ELR (cell line): ENCODE results near the gene SMARCAD1.
A peak's percentile ranks its signal among the peaks of the same experiment; 100 is the strongest.
"Not testable (repeated sequence)": the region's sequence is repeated elsewhere in the genome, so short reads cannot be mapped to it uniquely, and the experiment has no call there.

ENCODE experiments used
- DNase-seq: peaks from one replicate; pipeline ENCODE4 v3.0.0-alpha.2; 2015; ENCODE audit warnings: low read depth

The SMARCAD1 gene

DNA sequence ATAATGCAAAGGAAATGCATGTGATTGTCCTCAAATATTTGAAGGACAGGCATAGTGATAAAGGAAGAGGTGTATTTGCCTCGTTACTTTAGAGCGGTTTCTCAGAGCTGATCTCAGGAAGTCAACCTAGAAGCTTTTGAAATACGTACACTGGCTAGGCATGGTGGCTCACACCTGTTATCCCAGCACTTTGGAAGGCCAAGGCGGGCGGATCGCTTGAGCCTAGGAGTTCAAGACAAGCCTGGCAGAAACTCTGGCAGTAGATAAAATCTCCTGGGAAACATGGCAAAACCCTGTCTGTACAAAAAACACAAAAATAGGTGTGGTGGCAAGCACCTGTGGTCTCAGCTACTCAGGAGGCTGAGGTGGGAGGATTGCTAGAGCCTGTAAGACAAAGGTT, 24.9 kb downstream of the SMARCAD1 start:
- no peak for DNase-seq

DNA sequence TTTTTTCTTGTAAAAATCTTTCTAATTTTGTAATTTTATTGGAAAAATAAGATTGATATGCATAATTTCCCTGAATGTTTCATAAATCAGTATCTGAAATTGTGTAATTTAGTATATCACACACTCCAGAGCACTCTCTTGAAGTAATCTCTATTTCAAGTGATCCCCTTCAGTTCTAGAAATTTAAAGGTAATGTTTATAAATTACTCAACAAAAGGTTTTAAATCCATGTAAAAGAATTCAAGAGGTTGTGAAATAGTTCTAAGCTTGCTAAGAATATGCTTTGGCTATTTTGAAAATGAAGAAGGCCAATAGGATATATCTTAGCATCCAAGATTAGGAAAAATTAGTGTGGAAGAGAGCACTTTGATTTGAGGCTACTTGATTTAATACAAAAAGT, 28.2 kb downstream of the SMARCAD1 start:
- no peak for DNase-seq

DNA sequence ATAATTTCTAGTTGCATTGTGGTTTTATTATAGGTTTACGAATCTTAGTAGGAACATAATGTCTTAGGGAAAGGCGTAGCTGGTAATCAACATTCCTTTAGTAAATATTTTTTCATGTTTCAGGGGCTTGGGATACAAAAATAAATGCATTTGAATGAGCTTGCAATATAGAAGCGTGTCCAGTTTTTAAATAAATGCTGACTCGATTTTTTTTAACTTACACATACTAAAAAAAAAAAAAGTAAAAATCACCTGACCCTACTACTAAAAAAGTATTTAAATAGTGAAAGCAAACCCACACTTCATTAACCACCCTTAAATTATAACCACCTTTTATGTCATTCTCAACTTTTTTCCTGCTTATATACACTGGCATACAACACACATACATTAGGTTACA, 29.6 kb downstream of the SMARCAD1 start:
- no peak for DNase-seq

DNA sequence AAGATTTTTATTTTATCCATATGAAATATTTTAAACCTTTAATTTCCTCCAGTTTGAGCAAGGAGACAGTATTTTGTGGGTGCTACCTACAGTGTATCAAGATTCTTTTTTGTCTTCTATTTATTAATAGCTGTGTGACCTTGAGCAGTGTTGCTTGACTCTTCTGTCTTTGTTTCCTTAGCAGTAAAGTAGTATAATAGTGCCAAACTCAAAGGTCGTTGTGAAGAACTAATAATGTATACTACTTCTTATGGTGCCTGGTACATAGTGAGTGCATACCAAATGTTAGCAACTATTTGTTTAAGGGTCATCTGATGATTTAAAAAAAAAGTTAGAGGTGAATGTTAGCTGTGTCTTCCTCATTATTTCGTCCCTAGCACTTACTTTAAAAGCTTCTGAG, 30.5 kb downstream of the SMARCAD1 start:
- no peak for DNase-seq

DNA sequence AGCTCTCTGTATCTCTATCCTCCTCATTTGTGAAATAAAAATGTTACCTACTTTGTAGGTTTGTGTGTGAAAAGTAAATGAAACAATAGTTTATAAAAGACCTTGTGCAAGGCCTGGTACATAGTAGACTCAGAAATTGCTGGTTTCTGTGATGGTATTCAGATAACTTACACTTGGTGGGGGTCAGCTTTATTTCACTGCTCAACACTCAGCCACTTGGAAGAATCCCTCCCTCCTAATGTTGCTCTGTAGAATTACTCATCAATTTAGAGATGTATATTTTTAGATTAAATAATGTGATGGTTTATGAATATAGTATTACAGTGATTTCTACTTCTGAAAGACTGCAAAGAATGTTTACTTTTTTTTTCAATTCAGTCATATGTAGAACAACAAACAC, 32.7 kb downstream of the SMARCAD1 start:
- DNase-seq, result no peak

DNA sequence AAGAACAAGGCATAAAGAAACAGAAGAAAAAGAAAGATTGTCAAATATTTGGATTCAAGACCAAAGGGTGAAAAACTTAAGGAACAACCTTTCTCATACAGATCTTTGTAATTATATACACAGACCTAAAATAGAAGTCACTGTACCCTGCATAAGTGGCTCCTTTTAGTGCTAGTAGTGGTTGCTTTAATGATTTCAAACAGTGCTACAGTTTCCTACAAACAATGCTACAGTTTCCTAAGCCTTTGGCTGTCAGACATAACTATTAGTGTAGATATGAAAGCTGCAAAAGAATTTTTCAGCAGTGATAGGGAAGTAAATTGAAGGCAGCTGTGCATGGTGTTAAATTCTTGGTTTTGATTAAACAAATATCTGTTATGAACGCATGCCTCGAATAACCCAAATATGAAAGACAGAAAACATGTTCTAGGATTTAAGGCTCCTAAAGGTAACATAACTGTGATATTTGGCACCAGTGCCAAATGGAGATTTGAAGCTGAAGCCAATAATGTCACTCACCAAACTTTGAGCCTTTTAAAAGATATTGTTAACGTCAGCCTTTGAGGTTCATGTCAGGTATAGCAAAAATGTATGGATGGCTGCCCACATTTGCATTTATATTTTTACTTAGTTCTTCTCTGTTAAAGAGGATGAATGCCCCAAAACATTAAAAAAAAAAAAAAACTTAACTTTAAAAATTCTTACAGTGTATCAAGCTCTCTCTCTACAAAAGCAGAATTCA, 36.6 kb downstream of the SMARCAD1 start:
- DNase-seq, result no peak

DNA sequence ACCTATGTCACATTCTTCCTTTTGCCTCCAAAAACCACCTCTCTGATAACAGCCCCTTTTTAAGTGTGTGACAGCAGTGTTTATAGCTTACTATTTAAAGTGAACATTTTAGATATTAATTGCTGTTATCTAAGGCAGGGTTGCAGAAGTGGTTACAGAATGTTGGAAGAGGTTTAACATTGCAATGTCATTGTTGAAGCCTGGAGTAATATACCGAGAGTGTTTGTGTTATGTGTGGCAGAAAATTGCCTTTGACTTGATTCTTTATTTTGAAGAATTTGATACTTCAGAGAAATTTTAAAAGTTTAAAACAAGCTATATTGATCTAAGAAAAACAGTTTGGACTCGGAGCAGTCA, 37.1 kb downstream of the SMARCAD1 start:
- DNase-seq, result no peak

DNA sequence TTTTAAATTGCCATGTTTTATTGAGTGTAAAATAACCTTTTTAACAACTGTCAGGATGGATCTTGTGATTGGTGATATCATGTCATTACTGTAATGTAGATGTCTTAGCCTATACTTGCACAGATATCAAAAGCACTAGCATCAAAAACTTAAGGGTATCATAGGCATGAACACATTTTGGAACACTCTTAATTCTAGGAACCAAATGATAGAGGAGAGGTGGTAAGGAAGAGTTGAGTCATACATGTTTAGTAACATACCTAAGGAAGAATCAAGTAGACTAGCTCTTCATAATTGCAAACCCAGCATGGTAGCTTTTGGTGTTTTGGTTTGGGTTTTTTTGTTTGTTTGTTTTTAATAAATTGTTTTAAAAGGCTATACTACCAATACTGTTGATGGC, 43.4 kb downstream of the SMARCAD1 start:
- no peak for DNase-seq

DNA sequence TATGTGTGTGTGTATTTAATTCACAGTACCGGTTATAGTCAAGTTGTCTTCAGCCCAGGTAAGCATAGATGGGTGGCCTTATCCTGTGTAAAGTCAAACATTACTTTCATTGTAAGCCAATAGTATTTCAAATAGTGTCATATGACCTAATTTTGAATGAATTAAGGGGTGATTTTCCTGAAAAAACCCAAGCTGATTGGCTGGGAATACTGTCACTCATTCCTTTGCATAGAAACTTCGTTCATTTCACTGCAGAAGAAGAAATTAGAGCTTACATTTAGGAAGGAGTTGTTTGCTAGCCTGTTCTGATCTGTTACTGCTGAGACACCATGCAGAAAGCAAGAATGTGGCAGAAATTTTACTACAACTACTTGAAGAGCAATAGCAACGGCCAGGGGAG, 45.4 kb downstream of the SMARCAD1 start:
- peak; percentile 24 for DNase-seq

DNA sequence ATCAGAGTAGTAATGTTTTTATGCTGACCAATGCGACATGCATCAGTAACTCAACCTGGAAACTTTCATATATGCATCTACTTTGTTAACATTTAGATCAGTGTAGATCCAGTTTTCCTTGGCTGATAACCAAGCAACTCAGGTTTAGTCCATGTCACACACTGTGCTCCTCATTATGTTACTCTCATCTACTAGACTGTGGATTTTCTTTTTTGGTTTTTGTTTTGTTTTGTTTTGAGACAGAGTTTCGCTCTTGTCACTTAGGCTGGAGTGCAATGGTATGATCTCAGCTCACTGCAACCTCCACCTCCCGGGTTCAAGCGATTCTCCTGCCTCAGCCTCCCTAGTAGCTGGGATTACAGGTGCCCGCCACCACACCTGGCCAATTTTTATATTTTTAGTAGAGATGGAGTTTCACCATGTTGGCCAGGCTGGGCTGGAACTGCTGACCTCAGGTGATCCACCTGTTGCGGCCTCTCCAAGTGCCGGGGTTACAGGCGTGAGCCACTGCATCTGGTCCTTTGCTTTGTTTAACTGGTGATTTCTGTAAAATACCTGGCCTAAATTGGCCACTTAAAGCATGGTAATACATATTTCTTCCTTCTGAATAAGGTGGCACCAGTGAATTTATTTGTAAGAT, 48.6 kb downstream of the SMARCAD1 start:
- DNase-seq, result no peak

DNA sequence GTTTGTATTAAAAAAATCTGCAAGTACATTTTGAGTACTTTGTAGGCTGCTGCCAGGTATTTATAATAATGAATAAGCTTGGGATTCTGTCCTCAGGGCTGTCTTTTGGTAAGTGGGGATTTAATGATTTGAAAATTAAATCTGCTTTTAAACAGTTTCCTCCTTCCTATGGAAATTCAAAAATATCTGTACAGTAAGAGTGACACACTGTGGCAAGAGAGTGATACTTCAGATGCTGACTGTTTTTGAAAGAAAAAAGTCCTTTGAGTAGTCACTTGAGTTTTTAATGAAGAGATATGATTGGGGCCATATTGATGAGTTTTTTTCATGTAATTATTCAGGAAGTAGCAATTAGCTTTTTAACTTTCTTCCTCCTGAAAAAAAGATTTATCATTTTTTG, 49.2 kb downstream of the SMARCAD1 start:
- DNase-seq, result peak; percentile 23

DNA sequence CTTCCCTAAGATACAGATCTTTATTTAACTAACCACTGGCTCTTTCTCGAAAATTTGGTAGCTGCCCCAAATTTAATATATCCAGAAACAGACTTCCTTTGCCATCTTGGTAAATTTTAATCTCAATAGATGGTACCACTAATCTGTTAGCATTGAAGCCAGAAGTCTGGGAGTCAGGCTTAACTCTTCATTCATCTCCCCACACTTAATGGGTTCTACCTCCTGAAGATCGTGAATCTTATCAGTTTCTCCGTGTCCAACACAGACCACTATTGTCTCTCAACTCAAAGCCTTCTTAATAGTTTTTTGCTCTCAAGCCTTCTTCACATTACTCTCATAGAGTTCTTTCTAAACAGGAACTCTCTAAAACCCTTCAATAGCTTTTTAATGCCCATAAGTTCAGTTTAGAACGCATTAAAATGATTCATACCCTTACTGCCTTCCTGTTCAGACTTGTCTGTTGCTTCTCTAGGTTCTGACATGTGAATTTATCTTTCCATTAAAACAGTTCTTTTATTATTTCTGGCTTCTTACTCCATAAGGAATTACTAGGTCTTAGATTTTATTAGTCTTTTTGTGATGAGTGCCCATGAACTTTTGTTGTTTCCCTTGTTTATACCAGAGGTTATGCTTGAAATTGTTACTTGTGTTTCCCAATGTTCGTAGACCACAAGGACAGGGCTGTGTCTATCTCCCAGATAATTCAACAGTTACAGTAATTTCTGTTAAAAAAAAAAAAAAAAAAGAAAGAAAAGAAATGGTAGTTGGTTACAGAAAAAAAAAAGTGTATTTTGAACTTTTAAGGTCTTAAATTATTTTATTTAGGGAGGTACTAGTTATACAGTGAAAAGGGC, 54.7 kb downstream of the SMARCAD1 start:
- DNase-seq, result no peak

DNA sequence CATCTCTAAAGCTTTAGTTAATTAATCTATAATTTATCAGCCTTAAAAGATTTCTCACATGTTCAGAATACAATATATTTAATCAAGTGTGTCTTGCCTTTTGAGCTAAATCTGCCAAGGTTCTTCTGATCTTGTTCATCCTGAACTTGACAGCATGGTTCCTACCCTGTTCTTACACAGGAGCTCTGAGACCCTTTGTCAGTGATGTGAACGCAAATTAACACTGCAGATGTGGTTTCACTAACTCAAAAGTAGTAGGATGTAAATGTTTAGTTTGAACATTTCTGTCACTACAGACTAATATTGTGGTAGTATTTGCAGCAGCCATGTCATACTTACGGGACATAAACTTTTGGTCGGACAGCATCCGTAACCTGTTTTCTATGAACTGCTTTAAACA, 59.4 kb downstream of the SMARCAD1 start:
- DNase-seq, result no peak

DNA sequence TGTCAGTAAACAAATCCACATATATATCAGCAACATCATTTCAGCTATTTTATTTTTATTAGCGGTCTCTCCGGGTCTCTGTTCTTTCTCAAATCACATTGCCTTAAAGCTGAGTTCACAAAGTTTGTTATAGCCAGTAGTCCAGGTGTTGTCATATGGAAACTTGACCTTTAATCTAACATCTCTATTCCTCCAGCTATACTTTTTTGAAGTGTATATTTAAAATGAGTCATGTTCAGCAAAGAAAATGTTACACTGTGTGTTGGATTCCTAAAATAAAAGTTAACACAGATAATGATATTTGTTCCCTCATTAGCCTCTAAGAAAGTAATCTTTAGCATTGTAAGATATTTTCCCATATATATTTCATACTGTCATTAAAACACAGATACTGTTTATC, 63.6 kb downstream of the SMARCAD1 start:
- DNase-seq, result no peak

DNA sequence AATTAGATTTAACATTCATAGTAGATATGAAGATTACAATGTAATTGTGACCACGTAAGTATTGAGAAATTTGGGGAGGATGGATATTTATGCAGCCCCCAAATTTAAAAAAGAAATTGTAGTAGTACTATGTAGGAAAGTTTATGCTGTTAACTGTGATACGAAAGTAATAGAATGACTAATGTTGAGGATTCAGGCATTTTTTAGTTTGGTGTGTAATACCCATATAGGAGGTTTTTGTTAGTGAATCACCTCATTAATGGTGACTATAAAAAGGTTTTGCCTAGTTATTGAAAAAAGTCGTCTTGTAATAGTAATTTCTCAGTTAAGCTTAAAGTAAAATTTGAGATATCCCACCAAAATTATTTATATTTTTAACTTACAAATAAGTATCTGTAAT, 67.2 kb downstream of the SMARCAD1 start:
- DNase-seq, result peak; percentile 76

DNA sequence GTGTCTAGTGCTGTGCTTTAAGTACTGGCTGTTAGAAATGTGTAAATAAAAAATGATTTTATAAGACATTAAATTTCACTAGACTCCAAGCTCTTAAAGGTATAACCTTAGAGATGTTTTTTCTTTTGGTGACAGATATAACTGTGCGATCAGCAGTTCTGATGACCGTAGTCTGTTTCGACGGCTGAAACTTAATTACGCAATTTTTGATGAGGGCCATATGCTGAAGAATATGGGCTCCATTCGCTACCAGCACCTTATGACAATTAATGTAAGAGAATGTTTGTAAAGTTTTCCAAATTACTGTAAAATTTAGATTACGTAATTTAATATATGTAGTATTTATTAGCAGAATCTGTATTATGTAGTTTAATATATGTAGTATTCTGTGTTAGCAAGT, 68.5 kb downstream of the SMARCAD1 start:
- no peak for DNase-seq

DNA sequence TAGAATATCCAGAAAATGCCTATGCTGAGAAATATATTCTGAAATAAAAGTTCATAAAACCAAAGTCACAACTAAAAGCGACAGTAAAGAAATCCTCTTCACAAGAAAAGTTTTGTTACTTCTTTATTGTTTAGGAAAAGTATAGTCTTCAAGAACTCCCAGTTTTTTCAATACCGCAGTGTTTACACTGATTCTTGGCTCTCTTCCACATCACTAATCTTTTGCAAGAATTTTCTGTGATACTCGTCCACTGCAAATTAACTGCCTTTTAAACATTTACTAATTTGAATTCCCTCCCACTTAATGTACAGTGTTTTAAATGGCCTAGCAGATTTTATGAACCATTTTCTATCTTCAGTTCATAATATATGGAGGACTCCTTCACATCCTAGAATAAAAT, 69.9 kb downstream of the SMARCAD1 start:
- no peak for DNase-seq

DNA sequence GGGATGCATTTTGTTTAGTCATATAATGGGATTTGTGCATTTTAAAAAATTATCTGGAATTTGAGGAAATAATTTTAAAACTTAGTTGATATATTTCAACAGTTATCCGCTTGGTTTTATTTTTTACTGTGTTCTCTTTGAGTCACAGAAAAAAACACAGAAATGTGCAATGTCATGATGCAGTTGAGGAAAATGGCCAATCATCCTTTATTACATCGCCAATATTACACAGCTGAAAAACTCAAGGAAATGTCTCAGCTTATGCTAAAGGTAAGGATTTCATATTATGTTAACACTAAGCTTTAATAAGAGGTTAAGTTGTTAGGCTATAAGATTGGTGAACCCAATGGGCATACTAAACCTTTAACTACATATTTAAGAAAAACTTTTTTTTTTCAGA, 71.1 kb downstream of the SMARCAD1 start:
- DNase-seq, result no peak

DNA sequence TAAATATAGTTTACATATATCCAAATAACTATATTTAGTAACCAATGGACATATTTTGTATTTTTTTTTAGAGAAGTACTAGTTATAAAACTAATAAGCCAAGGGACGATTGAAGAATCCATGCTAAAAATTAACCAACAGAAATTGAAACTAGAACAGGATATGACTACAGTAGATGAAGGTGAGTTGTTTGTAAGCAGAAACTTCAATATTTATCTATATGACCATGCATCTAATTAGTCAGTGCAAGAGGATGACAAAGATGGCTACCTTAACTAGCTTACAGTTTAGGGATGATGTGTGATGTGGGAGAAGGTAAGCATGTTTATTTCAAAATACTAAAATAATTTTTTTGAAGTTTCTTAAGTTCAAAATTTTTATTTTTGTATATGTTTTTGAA, 77.2 kb downstream of the SMARCAD1 start:
- no peak for DNase-seq

DNA sequence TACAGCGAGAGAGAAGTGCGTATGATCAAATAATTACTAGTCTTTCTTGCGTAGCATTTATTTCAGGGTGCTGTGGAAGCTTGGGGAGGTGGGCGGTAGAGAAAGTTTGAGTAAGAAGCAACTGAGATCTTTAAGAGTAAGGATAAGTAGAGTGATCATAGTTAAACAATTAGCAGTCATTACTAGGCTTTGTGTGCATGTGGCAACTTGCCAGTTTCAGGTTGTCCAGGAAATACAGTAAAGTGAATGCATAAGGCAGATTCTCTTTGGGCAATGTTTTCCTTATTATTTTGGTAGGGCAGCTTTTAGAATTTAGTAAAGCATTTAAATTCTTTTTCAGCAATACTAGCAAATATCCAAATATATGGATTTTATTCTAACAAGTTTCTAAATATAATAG, 78.0 kb downstream of the SMARCAD1 start:
- DNase-seq, result no peak

DNA sequence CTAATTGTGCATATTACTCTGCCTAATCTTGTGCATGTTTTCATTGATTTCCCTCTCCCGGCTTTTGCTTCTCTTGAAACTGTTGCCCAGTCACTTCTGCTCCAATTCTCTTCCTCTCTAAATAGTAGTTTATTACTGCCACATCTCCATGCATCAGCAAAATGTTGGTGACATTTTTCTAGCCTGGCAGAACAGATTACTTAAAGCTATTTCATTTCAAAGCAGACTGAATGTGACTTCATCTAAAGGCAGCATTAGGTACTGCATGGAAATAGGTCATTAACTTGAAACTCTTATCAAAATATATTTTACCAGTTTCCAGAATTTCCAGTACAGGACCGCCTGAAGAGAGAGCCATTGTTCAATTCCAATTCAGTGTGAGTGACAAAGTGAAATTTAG, 82.6 kb downstream of the SMARCAD1 start:
- DNase-seq, result peak; percentile 5

DNA sequence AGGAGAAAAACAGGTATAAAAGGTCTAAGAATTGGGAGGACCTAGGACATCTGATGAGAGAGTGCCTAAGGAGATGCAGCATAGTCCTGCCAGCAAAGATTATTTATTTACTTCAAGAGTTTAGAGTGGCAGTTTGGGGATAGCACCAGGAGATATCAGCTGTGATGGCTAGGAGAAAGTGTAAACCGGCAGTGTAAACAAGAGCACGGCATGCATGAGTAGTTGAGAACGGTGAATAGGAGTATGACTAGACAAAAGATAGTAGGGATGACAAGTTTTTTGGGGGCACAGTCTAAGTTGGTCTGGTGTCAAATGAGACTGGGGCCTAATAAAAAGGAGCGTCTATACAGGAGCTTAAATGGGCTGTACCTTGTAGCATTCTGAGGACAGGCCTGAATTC, 86.3 kb downstream of the SMARCAD1 start:
- not testable (repeated sequence) for DNase-seq

DNA sequence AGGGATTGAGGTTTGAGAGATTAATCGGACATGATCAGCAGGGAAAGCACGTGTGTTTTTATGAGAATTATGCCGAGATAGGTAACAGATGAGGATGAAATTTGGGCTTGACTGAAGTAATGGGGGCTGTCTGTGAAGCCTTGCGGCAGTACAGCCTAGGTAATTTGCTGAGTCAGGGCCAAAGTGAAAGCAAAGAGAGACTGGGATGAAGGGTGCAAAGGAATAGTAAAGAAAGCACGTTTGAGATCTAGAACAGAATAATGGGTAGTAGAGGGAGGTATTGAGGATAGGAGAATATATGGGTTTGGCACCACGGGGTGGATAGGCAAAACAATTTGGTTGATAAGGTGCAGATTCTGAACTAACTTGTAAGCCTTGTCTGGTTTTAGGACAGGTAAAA, 87.8 kb downstream of the SMARCAD1 start:
- DNase-seq, result not testable (repeated sequence)
